WERI-Rb-1 (cell line): Measurements from ENCODE around the gene HYAL3.

ENCODE experiments used
- DNase-seq: peaks from one replicate; pipeline ENCODE4 v3.0.0-alpha.2; 2020
- H3K27ac ChIP-seq: fragments of 250-450 bp; sonication (Bioruptor Pico); 2 replicates; pipeline ENCODE4 v1.5.1; 2020; ENCODE audit warnings: mild to moderate bottlenecking, moderate library complexity
- H3K27me3 ChIP-seq: fragments of 250-450 bp; sonication (Bioruptor Pico); 2 replicates; pipeline ENCODE4 v1.5.1; 2021; ENCODE audit warnings: mild to moderate bottlenecking, low read depth, moderate library complexity; ENCODE audit not compliant: insufficient read depth, severe bottlenecking
- H3K36me3 ChIP-seq: fragments of 250-450 bp; sonication (Bioruptor Pico); 2 replicates; pipeline ENCODE4 v1.5.1; 2020; ENCODE audit warnings: mild to moderate bottlenecking, moderate library complexity
- H3K4me3 ChIP-seq: 2 replicates; pipeline ENCODE4 v1.5.1; 2011; ENCODE audit warnings: low read depth, mild to moderate bottlenecking, control low read depth, low read length
- H3K9me3 ChIP-seq: fragments of 250-450 bp; sonication (Bioruptor Pico); 2 replicates; pipeline ENCODE4 v1.5.1; 2021; ENCODE audit warnings: mild to moderate bottlenecking, moderate library complexity; ENCODE audit not compliant: severe bottlenecking
- CTCF ChIP-seq: IDR thresholded peaks from 2 replicates; pipeline ENCODE4 v1.5.1; 2011; ENCODE audit warnings: low read depth, mild to moderate bottlenecking, control low read depth, inconsistent platforms, low read length

Gene HYAL3

DNA sequence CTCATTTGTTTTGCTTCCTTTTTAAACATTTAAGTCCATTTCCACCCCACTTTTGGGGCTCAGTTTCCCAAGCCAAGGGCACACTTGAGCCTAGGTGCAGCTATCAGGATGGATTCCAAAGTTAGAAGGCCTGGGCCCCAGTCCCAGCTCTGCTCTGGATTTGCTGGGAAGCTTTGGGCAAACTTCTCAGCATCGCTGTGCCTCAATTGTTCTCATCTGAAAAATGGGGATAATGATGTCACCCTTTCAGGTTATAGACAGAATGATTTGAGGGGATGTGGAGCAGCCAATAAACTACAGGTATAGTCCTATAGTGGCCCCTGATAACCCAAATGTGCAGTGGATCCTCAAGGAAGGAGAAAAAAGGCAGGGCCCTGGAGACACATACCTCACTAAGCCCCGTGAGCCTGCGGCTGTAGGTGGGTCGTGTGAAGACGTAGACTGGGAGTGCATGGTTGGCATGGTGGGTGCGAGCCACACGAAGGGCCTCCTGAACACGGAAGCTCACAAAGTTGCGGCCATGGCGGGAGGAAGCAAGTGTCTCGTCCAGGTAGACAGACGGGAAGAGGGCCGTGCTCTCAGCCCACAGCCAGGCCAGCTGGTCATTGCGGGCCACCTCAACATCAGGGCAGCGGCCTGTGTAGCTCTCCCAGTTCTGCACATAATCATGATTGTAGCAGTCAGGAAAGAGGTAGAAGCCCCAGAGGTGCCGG, 20.1 kb upstream of the HYAL3 start:
- Histone ChIP-seq H3K36me3 (peaks cover 41% of the 10 kb centered on the region), H3K27me3 (no peaks in the 10 kb centered on the region), H3K9me3 (no peaks in the 10 kb centered on the region), H3K4me3 (no peak overlapping the region), H3K27ac (no peak overlapping the region)
- no peak for TF ChIP-seq CTCF
- DNase-seq, result no peak

GRCh38 chr3:50318615-50319014, 19.4 kb upstream of the HYAL3 start:
- Histone ChIP-seq H3K27ac (no peak overlapping the region), H3K36me3 (peaks cover 40% of the 10 kb centered on the region), H3K27me3 (no peaks in the 10 kb centered on the region), H3K9me3 (no peaks in the 10 kb centered on the region), H3K4me3 (no peak overlapping the region)
- TF ChIP-seq CTCF, result no peak
- DNase-seq, result no peak

GRCh38 chr3:50318163-50318562, 19.0 kb upstream of the HYAL3 start:
- peaks cover 37% of the 10 kb centered on the region for H3K36me3 ChIP-seq
- TF ChIP-seq CTCF, result no peak
- H3K27ac ChIP-seq, result no peak overlapping the region
- no peaks in the 10 kb centered on the region for H3K27me3 ChIP-seq
- H3K9me3 ChIP-seq, result no peaks in the 10 kb centered on the region
- no peak overlapping the region for H3K4me3 ChIP-seq
- no peak for DNase-seq

DNA sequence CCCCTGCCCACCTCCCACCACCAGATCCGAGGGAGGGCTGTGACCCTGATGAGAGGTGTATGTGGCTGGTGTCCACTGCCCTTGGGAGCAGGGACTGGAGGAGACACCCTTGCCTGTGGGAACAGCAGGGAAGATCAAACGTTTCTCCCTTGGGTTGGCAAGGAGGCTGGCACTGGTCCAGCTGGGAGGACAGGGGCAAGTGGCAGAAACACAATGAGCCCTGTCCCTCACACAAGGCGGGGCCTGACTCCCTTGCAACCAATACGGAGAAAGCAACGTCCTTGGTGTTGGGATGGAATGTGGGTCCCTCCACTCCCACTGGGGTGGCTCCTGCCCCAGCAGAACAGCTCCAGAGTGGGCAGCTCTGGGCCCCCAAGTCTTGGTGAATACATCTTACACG, 18.1 kb upstream of the HYAL3 start:
- Histone ChIP-seq H3K9me3 (no peaks in the 10 kb centered on the region), H3K27me3 (no peaks in the 10 kb centered on the region), H3K36me3 (peaks cover 37% of the 10 kb centered on the region), H3K27ac (no peak overlapping the region), H3K4me3 (no peak overlapping the region)
- no peak for DNase-seq
- no peak for TF ChIP-seq CTCF

DNA sequence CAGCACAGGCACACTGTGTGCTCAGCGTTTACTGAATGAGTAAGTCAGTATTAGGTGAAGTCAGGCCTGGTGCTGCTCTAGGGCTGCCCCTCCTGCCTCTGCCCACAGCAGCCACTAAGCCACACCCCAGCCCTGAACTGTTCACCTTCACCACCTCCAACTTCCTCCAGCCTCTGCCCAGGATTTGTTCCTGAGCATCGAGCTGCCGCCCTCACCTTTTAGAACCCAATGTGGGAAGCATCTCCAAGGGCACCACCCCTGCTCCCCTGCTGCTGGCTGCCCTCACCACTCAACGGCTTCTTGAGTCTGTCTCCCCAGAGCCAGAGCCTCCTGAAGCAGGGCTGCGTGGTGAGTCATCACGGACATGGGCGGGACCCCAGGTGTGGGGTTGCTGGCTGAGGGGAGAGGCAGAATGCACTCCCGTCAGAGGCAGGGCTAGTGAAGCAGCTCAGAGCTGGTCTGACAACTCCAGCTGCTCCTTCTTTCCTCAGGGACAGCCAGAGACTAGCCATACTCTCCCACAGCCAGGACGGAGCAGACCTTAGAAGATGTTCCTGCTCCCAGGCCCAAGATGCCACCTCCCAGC, 17.5 kb upstream of the HYAL3 start:
- peaks cover 37% of the 10 kb centered on the region for H3K36me3 ChIP-seq
- H3K9me3 ChIP-seq, result no peaks in the 10 kb centered on the region
- TF ChIP-seq CTCF, result no peak
- no peaks in the 10 kb centered on the region for H3K27me3 ChIP-seq
- H3K4me3 ChIP-seq, result no peak overlapping the region
- no peak overlapping the region for H3K27ac ChIP-seq
- no peak for DNase-seq

DNA sequence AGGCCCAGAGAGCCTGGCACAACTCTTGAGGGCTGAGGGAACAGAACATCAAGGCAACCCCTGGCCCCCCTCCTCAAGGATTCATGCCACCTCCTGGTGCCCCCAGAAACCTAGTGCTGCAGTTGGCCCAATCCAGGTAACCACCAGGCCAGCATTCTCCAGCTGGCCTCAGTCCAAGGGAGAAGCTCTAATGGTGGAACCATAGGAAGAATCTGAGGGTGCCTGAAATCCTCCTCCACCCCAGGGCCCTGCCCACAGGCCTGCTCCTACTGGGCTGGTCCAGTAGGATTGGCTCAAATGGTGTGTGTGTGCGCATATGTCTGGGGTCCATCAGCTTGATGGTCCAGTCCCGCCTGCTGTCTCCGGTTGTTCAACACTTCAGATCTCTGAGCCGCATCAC, 15.6 kb upstream of the HYAL3 start:
- H3K9me3 ChIP-seq, result no peaks in the 10 kb centered on the region
- peaks cover 34% of the 10 kb centered on the region for H3K36me3 ChIP-seq
- TF ChIP-seq CTCF, result no peak
- no peak for DNase-seq
- H3K27ac ChIP-seq, result no peak overlapping the region
- H3K4me3 ChIP-seq, result no peak overlapping the region
- no peaks in the 10 kb centered on the region for H3K27me3 ChIP-seq
